SIG-M5 (cell line): ENCODE measurements around the gene SLC25A25.
A peak's percentile ranks its signal among the peaks of the same experiment; 100 is the strongest.

Source experiments
- DNase-seq: peaks from one replicate; lab custom pipeline; 2025; lab: John Stamatoyannopoulos, UW

SLC25A25 gene

DNA sequence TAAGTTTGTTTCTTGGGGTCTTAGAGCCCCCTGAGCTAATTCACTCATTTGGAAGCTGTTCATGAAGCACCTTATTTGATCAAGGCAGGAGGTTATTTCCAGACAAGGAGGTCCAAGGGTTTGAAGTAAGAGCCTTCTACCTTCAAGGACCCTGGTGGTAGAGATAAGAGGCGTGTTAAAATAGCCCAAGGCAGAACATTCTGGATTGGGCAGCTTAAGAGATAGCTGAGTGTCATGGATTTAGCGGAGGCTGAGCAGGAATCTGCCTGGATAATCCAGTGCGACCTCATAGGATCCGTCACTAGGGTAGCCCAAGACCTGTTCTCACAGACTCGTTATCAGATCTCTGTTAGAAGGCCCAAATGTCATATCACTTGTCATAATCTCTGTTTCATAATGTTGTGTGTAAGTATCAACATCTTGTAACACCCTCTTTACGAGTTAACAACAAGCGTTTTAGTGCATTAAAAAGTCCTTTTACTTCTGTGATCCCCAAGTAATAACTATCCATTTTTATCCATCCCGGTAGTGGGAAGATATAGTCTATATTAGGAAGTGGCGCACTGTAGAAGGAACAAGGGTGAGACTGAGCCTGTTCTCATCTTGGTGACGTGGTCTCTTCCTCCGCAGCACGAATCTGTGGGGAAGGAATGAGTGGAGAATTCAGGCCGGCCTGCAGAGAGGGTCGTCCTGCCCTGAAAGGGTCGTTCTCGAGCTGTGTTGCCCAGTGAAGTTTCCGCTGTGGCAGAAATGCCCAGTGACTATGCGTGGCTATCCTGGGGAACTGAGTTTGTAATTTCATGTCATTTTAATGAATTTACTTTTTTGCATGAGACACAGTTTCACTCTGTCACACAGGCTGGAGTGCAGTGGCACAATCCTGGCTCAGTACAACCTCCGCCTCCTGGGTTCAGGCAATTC is 28.8 kb downstream of the SLC25A25 start:
- no peak for DNase-seq

DNA sequence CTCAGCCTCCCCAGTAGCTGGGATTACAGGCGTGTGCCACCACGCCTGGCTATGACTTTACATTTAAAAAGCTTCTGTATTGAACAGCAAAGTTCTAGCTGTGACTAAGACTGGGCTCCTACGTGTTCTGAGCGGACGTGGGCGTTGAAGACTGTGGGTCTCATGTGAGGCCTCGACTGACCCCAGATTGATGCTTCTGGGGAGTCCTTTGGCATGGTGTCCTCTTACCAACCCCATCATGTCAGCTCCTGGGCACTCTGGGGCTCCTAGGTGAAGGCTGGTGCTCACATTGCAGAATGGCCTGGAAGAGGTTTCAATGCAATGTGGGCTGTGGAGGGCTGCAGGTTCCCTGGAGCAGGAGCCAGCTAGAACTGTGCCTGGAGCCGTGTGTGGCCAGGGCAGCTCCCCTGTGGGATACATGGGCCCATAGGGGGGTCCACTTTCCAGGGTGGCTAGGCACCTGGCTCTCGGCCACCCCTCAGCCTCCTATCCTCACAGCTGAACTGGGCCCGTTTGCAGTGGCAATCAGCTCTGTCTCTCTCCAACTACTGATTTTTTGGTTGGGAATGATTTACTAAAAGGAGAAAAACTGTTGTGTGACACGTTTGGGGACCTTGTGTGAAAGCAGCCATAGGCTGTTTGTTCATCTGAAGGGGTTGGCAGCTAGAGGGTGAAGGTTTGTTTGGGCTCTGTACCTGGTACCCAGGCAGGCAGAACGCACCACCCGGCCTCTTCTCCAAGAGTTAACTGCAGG is 29.7 kb downstream of the SLC25A25 start:
- DNase-seq: no peak

DNA sequence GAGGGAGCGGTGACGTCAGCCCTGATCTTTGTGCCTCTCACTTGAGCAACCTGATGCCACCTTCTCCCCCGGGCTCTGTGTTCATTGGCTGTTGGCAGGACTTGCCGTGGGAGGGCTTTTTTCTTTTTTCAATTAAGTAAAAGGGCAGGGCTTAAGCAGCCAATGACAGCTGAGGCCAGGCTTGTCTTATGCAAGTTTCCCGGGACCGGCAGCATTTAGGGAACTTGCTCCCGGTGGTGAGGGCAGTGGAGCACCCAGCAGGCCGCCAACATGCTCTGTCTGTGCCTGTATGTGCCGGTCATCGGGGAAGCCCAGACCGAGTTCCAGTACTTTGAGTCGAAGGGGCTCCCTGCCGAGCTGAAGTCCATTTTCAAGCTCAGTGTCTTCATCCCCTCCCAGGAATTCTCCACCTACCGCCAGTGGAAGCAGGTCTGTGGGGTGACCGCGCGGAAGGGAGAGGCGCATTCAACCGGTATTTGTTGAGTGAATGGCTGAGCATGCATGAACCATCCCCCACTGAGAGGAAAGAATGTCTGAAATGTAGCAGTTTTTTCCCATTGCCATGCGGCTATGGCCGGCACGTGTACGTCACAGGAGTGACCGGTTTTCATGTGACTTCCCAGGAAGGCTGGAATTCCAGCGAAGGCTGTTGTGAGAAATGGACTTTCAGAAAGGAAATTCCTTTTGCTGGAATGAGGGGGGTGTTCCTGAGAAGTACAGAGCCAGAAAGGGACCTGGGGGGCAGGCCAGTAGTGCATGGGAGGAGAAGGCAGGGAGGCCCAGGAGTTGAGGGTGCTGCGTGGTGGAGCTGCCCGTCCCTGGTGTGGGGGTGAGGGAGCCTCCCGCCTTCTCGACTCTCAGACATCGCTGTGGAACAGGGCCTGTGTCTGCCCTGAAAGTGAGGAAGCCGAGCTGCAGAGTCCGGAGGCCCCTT is 30.5 kb downstream of the SLC25A25 start:
- DNase-seq: peak; percentile 90

DNA sequence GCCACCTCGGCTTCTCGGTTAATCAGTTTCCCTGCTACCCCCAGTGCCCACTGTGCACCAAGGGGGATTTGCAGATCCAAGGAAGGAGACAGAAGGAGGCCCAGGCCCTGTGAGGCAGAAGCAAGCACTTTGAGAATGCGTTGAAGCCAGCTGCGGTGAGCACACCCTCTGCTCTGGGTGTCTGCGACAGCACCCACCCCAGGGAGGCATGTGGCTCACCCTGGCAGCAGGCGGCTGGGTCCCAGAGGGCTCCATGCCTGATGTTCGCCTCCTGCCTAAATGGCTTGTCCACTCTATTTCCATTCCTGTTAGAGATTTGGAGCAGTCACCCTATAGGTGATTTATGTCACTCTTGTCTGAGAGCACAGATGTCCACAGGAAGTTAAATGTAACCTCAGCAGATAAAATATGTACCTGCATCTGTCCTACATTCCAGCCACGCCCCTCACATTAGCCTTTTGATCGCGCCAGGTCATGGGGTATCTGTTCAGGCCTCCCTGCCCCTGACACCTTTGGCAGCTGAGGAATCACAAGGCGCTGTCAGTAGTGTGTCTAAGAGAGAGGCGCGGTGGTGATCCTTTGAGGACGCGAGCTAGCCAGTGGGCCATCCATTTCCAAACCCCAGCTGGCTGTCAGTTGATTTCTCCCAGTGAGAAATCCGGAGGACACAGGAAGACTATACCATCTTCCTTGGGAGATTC is 31.3 kb downstream of the SLC25A25 start:
- DNase-seq: no peak

DNA sequence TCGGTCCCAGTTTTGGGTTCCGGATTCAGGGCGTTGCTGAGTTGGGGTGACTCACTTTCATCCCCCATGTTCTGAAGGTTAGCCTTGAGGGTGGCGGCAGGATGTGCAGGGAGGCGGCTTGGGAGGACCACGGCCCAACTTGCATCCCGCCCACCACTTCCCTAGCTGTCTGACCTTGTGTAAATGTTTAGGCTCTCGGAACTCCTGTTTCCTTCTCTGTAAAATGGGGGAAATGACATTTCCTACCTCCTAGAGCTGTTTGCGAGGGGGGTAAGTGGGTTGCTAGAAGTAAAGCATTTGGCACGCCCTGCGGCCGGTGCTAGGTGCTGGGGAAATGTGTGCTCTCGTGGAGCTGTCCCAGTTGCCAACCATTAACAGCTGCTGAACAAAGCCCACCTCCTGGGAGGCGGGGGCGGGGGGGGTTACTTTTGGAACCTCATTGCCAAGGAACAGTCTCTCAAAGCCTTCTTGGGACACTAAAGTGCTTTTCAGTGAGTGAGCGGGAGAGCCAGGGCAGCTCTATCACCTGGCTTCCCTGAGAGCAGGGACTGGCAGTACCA is 32.0 kb downstream of the SLC25A25 start:
- no peak for DNase-seq

DNA sequence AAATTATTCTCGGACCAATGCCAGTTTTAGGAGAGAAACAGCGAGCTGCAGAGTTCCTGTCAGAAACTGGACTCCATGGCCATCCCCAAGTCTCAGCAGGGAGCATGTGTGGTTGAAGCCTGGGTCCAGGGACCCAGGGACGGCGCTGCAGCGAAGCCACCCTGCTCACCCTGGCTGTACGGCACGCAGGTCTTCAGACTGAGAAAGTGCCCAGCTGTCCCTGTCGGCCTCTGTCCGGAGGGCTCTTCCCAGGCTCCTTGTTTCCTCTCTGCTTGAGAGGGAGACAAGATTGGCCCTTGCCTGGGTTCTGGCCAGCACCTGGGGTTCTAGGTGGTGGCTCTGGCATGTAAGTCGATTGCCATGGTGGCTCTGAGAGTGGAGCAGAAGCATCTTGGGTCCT is 32.5 kb downstream of the SLC25A25 start:
- no peak for DNase-seq

DNA sequence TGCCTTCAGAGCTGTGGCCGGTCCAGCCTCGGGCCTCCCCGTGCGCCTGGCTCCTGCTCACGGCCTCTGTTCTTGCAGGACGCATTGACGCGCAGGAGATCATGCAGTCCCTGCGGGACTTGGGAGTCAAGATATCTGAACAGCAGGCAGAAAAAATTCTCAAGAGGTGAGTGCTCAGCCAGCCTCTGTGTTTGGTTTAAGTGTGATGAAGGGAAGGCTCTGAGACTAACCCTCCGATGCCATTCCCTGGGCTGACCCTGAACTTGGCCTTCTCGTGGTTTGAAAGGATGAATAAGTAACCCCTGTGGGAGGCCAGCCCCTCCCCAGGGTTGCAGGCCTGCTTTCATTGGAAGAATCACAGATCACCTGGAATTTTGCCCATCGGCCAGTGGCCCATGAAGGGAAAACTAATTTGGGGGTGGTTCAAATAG is 33.2 kb downstream of the SLC25A25 start:
- no peak for DNase-seq

DNA sequence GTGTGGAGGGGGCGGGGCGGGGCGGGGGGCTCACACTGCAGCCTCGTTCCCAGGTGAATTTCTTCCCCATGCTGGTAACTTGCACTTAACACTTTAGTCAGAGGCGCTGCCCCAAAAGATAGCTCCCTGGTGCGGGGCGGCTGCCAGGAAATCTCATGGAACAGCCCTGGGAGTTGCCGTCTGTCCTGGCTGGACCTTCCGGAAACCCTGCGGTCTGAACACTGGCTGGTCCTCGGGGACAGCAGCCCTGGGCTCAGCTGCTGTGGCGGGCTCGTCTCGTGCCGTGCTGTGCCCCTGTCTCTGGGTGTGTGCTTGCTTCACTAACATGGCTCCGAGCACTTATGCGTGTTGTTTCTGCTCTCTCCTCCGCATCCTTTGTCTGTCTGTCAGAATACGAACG is 33.7 kb downstream of the SLC25A25 start:
- DNase-seq: no peak

DNA sequence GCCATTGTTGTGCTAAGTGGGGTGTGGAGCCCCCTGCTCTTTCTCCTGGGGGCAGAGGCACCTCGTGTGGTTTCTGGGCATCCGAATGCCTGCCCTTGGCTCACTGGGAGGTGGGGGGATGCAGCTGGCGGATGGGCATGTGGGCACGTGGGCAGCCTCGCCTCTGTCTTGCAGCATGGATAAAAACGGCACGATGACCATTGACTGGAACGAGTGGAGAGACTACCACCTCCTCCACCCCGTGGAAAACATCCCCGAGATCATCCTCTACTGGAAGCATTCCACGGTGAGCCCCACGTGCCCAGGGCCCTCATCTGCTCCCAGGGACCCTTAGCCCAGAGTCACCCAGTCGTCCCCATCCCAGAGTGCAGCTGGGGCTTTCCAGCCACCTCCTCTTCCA is 34.2 kb downstream of the SLC25A25 start:
- no peak for DNase-seq

DNA sequence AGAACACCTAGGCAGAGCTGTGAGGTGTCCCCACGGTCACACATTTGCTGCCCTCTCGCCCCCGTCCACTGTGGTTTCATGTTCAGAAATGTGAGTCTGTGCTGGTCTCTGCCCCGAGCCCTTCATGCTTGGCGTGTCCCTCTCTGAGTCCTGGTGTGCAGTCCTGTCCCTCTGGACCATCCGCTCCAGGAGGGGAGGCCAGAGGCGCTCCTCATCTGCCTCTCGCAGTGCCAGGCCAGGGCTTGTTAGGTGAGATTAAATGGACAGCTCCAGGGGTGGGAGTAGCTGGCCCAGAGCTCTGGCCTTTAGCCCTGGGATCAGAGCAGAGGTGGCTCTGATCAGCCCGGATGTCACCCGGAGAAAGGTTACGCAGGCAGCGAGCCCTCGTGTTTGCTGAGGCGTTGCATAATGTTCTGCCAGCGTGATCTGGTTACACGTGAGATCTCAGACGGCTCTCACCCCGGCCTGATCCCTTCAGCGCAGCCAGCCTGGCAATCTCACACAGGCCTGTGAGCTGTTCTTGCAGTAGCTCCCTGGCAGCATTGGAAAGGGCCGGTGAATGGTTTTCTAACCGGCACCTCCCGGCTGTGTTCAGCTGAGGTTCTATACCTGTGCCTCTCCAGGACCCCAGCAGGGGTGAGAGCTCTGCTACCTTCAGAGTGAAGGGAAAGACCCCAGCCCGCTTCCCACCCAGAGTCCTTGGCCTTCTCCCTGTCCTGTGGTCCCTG is 35.0 kb downstream of the SLC25A25 start:
- no peak for DNase-seq

DNA sequence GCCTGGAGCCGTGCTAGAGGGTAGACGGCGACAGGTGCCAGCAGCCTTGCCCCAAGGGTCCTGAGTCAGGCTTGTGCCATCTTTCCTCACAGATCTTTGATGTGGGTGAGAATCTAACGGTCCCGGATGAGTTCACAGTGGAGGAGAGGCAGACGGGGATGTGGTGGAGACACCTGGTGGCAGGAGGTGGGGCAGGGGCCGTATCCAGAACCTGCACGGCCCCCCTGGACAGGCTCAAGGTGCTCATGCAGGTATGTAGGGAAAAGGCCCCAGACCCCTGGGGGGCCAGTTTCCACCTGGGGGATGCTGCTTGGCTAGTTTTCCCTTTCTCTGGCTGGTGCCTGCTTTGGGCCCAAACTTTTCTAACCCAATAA is 35.5 kb downstream of the SLC25A25 start:
- no peak for DNase-seq

DNA sequence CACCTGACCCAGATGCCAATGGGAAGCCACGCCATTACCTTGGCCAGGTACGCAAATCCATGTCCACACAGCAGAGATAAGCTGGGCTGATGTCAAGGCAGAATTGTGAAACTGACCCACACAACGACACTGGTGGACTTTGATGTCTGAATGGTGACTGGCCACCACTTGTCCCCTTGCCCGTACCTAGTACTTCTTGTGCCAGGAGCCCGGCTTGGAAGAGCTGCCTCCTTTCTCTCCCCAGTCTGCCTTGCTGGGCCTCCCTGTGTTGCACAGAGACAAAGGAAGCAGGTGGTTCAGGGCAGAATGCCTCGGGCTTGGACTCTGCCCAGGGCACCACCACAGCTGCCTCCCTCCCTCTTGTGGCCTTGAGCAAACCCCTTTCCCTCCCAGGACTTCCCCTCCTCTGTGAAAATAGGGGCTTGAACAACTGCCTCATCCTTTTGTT is 36.2 kb downstream of the SLC25A25 start:
- DNase-seq: no peak

DNA sequence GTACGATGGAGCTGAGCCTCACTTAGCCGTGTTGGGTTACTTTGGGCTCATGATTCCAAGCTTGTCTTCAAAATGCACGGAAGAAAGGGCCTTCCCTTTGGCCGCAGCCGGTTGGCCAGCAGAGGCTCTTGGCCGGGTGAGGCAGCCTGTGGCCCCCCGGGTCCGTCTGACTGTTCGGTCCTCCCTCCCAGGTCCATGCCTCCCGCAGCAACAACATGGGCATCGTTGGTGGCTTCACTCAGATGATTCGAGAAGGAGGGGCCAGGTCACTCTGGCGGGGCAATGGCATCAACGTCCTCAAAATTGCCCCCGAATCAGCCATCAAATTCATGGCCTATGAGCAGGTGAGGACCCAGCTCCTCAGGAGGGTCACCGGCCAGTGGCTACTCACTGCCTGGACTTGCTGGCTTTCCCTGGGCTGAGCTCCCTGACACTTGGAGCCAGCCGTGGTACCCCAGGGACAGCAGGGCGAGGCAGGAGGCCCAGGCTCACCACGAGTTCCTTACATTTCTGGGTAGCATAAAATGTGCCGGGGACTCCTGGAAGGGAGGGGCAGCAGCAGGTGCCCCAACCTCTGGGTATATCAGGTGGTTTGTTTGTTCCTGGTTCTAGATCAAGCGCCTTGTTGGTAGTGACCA is 37.6 kb downstream of the SLC25A25 start:
- no peak for DNase-seq

DNA sequence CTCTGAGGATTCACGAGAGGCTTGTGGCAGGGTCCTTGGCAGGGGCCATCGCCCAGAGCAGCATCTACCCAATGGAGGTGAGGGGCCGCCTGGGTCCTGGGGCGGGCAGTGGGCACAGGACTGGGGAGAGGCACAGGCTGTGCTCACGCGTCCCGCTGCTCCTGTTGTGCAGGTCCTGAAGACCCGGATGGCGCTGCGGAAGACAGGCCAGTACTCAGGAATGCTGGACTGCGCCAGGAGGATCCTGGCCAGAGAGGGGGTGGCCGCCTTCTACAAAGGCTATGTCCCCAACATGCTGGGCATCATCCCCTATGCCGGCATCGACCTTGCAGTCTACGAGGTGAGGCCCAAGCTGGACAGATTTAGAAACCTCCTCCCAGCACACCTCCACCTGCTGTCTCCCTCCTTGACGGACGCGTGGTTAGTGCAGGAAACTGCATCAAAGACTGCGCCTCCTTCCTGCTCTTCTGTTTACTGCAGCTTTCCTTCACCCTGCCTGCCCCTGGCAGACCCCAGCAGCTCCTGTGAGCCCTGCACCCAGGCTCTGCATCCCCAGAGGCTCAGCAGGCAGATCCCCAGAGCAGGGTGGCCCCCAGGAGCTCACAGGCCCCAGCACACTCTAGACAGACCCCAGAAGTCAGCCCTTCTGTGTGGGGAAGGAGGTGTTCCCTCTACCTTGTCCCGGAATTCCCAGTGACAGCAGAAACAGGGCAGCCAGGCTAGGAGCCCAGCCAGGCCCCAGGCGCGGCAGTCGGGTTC is 38.3 kb downstream of the SLC25A25 start:
- no peak for DNase-seq

DNA sequence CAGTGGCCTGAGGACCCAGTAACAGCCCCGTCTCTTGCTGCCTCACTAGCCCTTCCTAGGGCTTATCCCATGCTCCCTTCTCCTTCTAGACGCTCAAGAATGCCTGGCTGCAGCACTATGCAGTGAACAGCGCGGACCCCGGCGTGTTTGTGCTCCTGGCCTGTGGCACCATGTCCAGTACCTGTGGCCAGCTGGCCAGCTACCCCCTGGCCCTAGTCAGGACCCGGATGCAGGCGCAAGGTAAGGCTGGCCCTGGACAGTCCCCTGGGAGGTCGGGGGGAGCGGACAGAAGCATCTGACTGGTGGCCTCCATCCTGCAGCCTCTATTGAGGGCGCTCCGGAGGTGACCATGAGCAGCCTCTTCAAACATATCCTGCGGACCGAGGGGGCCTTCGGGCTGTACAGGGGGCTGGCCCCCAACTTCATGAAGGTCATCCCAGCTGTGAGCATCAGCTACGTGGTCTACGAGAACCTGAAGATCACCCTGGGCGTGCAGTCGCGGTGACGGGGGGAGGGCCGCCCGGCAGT is 39.0 kb downstream of the SLC25A25 start:
- DNase-seq: no peak

DNA sequence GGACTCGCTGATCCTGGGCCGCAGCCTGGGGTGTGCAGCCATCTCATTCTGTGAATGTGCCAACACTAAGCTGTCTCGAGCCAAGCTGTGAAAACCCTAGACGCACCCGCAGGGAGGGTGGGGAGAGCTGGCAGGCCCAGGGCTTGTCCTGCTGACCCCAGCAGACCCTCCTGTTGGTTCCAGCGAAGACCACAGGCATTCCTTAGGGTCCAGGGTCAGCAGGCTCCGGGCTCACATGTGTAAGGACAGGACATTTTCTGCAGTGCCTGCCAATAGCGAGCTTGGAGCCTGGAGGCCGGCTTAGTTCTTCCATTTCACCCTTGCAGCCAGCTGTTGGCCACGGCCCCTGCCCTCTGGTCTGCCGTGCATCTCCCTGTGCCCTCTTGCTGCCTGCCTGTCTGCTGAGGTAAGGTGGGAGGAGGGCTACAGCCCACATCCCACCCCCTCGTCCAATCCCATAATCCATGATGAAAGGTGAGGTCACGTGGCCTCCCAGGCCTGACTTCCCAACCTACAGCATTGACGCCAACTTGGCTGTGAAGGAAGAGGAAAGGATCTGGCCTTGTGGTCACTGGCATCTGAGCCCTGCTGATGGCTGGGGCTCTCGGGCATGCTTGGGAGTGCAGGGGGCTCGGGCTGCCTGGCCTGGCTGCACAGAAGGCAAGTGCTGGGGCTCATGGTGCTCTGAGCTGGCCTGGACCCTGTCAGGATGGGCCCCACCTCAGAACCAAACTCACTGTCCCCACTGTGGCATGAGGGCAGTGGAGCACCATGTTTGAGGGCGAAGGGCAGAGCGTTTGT is 39.6 kb downstream of the SLC25A25 start:
- DNase-seq: no peak

DNA sequence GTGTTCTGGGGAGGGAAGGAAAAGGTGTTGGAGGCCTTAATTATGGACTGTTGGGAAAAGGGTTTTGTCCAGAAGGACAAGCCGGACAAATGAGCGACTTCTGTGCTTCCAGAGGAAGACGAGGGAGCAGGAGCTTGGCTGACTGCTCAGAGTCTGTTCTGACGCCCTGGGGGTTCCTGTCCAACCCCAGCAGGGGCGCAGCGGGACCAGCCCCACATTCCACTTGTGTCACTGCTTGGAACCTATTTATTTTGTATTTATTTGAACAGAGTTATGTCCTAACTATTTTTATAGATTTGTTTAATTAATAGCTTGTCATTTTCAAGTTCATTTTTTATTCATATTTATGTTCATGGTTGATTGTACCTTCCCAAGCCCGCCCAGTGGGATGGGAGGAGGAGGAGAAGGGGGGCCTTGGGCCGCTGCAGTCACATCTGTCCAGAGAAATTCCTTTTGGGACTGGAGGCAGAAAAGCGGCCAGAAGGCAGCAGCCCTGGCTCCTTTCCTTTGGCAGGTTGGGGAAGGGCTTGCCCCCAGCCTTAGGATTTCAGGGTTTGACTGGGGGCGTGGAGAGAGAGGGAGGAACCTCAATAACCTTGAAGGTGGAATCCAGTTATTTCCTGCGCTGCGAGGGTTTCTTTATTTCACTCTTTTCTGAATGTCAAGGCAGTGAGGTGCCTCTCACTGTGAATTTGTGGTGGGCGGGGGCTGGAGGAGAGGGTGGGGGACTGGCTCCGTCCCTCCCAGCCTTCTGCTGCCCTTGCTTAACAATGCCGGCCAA is 40.4 kb downstream of the SLC25A25 start:
- no peak for DNase-seq
